Stimulated activated CD4-positive, alpha-beta T cell treated with anti-CD3 and anti-CD28 coated beads, Interleukin-4, amount 100 ng/mL, for 1 hour (primary cell): ENCODE data around the gene RBBP8.

Experiments
- DNase-seq: peaks from one replicate; pipeline ENCODE4 v3.0.0-alpha.2; 2020

Gene RBBP8

GRCh38 chr18:23012249-23012648 is 79.1 kb downstream of the RBBP8 start:
- no peak for DNase-seq

DNA sequence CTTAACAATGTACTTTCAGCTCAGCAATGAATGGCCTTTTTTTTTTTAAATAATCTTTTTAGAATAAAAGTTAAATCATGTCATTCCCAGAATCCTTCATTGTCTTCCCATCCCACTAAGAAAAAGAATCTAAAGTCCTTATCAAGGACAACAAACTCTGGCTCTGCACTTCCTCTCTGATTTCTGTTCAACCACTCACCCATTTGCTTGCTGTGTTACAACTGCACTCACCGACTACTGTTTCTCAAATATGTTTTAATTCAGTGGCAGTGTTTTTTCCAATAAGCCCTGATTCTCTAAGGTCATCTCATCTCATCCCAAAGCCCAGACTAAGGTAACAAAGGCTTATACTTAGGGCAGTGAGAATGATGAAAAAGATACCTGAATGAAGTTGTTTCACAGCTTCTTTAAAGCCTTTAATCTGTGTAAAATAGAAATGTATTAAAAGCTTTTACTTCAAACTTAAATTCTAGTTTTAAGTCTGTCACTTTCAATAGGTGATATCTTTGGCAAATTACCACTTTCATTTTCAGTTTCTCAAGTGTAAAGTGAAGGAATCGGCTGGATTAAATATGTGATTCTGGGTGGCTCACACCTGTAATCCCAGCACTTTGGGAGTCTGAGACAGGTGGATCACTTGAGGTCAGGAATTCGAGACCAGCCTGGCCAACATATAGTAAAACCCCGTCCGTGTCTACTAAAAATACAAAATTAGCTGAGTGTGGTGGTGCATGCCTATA is 87.6 kb downstream of the RBBP8 start:
- no peak for DNase-seq

GRCh38 chr18:23021623-23022022 is 88.5 kb downstream of the RBBP8 start:
- DNase-seq, result no peak

DNA sequence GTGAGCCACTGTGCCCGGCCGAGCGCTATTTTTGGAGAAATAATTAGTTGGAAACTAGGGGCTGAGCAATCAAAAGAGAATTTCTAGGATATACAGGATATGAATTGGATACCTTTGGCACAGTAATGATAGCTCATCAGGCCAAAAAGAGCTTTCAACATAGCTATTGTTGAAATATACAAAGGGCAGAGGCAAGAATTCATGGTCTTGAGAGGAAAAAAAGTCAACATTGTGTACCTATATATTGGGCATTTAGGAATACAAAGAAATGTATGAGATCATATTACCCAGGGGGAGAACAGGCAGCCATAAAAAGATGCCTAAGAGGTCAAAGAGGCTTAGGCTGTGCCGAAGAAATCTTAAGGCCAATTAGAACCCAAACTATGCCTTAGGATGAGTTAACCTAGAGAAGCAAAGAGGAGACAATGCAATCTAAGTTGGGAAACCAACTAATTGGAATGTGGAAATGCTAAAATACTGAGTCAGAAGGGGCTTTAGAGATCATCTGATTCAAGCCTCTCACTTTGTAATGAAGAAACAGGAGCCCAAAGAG is 99.0 kb downstream of the RBBP8 start:
- DNase-seq, result no peak

- no peak for DNase-seq
These were observed 99.9 kb downstream of the RBBP8 start for GRCh38 chr18:23033056-23033455.

- no peak for DNase-seq
These were observed 103.6 kb downstream of the RBBP8 start for GRCh38 chr18:23036660-23037201.

DNA sequence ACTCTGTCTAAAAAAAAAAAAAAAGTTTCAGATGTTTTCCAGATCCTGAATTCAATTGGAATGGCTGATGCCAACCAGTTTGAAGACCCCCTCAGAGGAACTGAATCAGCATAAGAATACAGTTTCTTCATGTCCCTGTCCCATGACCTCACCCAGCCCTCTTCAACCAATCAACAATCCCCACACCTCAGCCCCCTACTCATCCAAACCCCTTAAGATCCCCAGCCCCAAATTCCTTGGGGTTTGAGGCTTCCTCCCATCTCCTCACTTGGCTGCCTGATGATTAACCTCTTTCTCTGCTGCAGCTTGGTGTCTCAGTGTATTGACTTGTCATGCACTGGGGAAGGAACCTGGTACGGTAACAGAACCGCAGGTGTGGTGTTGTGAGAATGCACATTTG is 104.5 kb downstream of the RBBP8 start:
- DNase-seq, result no peak

DNA sequence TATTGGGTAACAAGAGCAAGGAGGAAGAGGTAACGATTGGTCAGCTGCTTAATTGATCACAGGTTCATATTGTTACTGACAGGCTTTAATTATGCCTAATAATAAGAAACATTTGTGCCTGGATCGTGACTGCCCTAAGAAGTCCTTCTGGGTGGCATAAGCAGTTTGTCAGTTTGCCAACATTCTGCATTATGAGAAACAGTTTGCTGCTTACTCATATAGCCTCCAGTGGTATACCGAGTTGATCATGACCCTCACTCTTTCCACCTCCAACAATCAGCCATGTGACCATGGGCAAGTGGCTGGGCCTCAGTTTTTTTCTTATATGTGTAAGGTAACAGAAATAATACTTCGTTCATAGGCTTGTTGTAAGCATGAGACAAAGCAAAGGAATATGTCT is 105.6 kb downstream of the RBBP8 start:
- no peak for DNase-seq

GRCh38 chr18:23042133-23042532 is 109.0 kb downstream of the RBBP8 start:
- DNase-seq, result no peak

- DNase-seq, result no peak
These were observed 110.8 kb downstream of the RBBP8 start for GRCh38 chr18:23043803-23044376.

DNA sequence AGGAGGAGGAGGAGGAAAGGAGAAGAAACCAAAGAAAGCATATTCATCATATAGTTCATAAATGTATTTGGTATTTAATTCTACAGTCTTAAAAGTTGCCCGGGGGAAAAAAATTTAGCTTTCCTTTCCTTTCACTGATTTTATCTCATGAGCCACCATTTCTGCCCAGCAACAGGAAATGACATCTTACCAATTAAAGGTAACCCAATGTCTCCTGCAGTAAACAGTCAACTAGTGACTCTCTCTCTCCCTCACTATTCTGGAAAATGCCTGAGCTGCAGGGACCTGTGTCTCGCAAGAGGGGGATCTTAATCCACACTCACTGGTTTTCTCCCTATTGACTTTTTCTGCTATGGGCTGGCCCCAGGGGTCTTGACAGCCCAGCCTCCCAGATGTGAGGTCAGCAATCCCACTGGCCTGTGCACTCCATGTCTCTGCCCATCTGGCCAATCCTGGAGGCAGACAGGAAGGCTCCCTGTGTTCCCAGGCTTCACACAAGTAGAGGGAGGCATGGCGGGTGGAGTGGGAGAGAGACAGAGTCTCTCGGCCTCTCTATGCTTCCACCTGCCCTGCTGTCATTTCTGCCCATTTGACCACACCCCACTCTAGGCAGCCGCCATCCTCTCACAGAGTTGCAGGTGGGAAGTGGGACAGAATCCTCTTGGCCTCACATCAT is 116.7 kb downstream of the RBBP8 start:
- no peak for DNase-seq

- DNase-seq, result no peak
These were observed 120.8 kb downstream of the RBBP8 start for GRCh38 chr18:23053776-23054457.

GRCh38 chr18:23054553-23054952 is 121.4 kb downstream of the RBBP8 start:
- DNase-seq, result no peak

- DNase-seq, result no peak
These were observed 123.2 kb downstream of the RBBP8 start for GRCh38 chr18:23056315-23056714.

GRCh38 chr18:23057096-23057495 is 124.0 kb downstream of the RBBP8 start:
- DNase-seq, result no peak

- no peak for DNase-seq
These were observed 125.8 kb downstream of the RBBP8 start for GRCh38 chr18:23058746-23059415.

DNA sequence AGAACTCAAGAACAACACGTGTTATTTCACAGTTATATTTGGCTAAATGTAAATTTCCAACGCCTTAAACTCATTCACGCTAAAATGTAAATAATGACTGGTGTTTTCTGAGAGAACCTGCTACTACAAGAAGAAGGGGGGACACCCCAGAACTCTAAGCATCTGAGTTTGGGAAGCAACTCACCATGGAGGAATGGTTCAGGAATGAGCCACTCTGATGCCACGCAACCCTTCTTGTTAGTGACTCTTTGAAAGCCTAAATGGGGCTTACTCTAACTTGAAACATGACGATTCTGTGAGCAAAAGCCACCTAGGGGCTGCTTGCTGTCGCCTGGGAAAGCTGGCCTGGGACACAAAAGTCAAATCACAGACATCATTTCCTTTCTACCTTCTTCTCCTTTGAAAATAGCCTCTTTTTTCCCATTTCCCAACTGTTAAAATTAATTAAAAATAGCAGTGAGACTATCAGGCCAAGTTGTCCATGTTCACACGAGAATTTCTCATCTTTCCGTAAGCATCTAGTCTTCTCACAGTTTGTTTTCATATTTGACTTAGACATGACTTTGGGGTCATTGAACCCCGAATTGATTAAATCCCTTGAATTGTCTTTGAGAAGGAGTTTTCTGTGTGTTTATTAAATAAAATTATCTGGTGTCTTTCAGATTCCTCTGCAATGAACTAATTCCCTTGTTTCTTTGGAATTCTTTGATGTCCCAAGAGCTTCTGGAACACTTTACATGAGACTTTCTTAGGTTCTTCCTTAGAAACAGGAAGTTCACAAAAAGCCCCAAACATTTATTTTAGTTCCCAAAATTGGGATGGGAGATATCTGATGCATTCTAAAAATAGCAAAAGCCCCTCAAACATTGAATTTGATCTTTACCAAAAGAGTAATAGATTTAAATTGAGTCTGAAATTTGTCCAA is 126.7 kb downstream of the RBBP8 start:
- no peak for DNase-seq

DNA sequence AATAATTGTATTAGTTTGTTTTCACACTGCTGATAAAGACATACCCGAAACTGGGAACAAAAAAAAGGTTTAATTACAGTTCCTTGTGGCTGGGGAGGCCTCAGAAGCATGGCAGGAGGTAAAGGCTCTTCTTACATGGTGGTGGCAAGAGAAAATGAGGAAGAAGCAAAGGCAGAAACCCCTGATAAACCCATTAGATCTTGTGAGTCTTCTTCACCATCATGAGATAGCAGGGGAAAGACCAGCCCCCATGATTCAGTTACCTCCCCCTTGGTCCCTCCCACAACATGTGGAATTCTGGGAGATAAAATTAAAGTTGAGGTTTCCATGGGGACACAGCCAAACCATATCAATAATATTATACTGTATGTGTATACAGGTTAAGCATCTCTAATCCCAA is 128.9 kb downstream of the RBBP8 start:
- no peak for DNase-seq

DNA sequence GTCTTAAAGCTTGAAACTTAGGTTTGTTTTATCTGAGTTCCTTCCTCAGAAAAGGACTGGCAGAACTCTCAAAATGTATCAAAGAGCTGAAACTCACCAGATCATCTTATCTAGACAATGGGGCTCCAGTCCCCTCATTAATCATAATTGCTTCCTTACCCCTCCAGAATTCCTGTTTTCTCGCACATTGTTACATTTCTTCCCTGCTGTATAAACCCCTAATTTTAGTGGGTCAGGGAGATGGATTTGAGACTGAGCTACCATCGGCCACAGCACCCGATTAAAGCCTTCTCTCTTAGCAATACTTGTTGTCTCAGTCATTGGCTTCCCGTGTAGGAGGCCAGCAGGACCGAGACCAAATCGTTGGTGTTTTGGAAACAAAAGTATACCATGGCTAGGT is 130.4 kb downstream of the RBBP8 start:
- DNase-seq, result no peak

GRCh38 chr18:23065234-23065806 is 132.2 kb downstream of the RBBP8 start:
- DNase-seq, result no peak

DNA sequence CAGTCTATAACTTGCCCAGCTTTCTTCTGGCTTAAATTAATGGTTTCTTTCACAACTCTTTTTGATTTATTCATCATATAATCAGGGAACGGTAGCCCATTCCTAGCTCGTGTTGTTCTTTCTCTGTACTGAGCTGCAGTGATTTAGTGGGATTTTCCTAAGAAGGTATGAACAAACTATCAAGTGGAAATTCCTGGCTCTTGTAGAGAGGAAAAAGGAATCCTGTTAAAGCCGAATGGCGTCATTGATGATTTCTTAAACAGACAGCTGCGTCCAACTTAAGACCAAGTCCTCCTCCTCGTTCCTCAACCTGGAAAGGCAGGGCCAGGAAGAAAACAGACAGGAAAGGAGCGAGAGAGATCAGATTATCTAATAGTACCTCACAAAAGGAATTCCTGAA is 132.9 kb downstream of the RBBP8 start:
- no peak for DNase-seq
